Fibroblast of the conjunctiva (primary cell): ENCODE data around the gene FAM120C.

Source experiments
- DNase-seq: peaks from one replicate; pipeline ENCODE4 v3.0.0-alpha.2; 2010; ENCODE audit warnings: low read depth

Gene FAM120C

DNA sequence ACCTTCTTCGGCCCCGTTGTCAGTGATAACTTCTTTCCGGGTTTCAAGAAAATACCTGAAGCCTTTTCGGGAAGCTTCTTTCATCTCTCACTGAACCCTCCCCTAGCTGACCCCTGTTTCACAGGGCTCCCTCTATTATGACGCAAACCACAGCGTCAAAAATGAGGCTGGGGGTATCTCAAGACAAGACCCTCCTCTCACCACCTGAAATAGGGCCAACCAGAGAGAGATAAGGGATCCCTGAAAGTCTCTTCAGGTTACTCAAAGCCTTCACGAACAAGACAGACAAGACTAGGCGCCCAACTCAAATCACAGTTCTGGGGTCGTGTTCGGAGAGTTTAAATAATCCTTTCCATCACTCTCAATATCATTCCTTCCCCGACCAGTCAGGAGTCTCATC, 140.0 kb downstream of the FAM120C start:
- DNase-seq: no peak

GRCh38 chrX:54042609-54043021, 140.4 kb downstream of the FAM120C start:
- DNase-seq: peak; percentile 36

DNA sequence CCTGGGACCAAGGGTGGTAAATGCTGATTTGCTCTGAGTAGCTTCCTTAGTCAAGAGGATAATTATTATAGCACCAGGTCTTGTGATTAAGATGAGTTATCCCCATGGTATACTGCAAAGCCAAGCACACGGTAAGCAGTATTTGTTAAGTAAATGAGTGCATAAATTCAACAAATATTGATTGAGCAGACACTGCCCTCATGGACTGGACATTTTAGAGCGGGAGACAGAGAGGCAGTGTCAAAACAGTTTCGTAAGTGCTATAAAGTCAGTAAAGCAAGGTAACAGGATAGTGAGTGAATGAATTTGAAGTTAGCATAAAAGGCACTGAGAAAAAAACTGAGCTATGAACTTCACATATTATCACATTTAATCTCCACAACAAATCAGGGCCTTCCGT, 152.7 kb downstream of the FAM120C start:
- no peak for DNase-seq

GRCh38 chrX:54029529-54030143, 153.4 kb downstream of the FAM120C start:
- no peak for DNase-seq

- no peak for DNase-seq
Observed at GRCh38 chrX:54024350-54024749, 158.7 kb downstream of the FAM120C start.
